ENCODE results near the gene RASSF3.

GRCh38 chr12:64663015-64663414, 52.7 kb downstream of the RASSF3 start:
- no peak for TF ChIP-seq CTCF (IDR thresholded peaks at IDR 0.05)
- no peak for TF ChIP-seq POLR2A (IDR thresholded peaks at IDR 0.05)
- no peak for TF ChIP-seq POLR2AphosphoS5 (IDR thresholded peaks at IDR 0.05; ENCODE audit: insufficient read depth in 1 of 2, low read depth in 1 of 2)
